ENCODE data around the gene BMP7.

Gene BMP7

DNA sequence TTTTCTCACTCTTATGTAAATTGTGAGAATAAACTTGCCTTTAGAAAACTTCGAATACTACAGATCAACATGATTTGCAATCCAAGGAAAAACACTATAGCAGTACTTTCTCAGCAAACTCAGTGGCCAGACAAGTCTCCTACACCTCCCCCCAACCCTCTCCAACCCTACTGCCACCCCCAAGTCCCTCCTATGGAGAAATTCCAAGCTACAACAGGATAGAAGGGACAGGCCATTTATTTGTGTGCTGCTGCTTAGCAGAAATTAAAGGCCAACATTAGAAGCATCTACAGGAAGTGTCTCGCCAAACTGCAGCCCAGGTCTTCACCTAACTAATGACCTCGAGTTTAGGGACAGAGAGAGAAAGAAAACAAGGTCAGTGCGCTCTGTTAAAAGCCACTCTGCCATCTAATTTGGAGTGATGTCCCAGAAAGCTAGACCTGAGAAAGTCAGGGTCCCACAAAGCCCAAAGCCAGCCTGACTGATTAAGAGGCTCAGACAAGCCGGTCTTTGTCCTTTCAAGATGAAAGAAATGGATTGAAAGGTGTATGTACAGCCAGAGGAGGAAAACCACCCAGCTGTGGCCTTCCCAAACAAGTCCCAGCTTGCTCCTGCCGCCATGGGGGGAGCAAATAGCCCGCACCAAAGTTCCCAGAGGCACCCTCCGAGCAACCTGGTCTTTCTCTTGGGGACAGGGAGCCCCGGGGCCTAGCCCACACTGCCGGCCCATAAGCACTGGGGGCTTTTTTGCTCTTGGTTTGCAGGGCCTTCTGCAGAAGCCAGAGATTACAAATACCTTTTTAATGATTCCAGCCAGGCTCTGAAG is 3.4 kb downstream of the BMP7 start:
- H3K4me2 ChIP-seq (ENCODE audit: low read length, poor library complexity, severe bottlenecking) = no peak overlapping the region
- H2AK5ac ChIP-seq (ENCODE audit: low read length, severe bottlenecking) = no peak overlapping the region
- no peaks in the 10 kb centered on the region for H3K36me3 ChIP-seq (ENCODE audit: control insufficient read depth in 1 of 2, insufficient read depth in 2 of 2, low read depth in 1 of 2, low read length in 2 of 2)
- no peak overlapping the region for H2BK15ac ChIP-seq (ENCODE audit: low read depth, poor library complexity, severe bottlenecking)
- H3K27me3 ChIP-seq (ENCODE audit: control insufficient read depth in 1 of 2, insufficient read depth in 1 of 2, low read length in 2 of 2) = peaks cover 93% of the 10 kb centered on the region in 2 experiments
- no peak for DNase-seq
- 50% methylated on average over 10 of the region's 10 CpGs for WGBS
- H4K8ac ChIP-seq (ENCODE audit: low read length) = no peak overlapping the region
- no peak overlapping the region for H3K14ac ChIP-seq (ENCODE audit: low read length in 2 of 2)
- no peak overlapping the region for H3K9ac ChIP-seq (ENCODE audit: low read length)
- H3K4me1 ChIP-seq (ENCODE audit: control insufficient read depth, insufficient read depth, low read depth, low read length) = peaks cover 25% of the 10 kb centered on the region
- no peak overlapping the region for H3K27ac ChIP-seq (ENCODE audit: low read length, poor library complexity, severe bottlenecking)
- H3K4ac ChIP-seq (ENCODE audit: low read depth in 1 of 2, low read length in 2 of 2) = no peak overlapping the region
- H2BK120ac ChIP-seq (ENCODE audit: low read depth, low read length) = no peak overlapping the region
- no peak overlapping the region for H2BK12ac ChIP-seq (ENCODE audit: low read length in 2 of 2)
- no peaks in the 10 kb centered on the region for H3K9me3 ChIP-seq (ENCODE audit: control insufficient read depth, low read length)
- no peak overlapping the region for H3K4me3 ChIP-seq (ENCODE audit: insufficient read depth in 1 of 2, low read depth in 1 of 2, low read length in 2 of 2)
- H2BK5ac ChIP-seq (ENCODE audit: low read depth, low read length, poor library complexity, severe bottlenecking) = no peak overlapping the region
- H3K18ac ChIP-seq (ENCODE audit: low read depth in 1 of 2, low read length in 2 of 2) = no peak overlapping the region
- no peak overlapping the region for H3K23ac ChIP-seq (ENCODE audit: low read length in 2 of 2)
- no peaks in the 10 kb centered on the region for H3K79me1 ChIP-seq (replicated peaks; ENCODE audit: low read length, poor library complexity, severe bottlenecking)
- no peak overlapping the region for H2AFZ ChIP-seq (ENCODE audit: low read depth, low read length)
- H4K91ac ChIP-seq (ENCODE audit: low read length) = no peak overlapping the region

- H3K18ac ChIP-seq (ENCODE audit: low read depth in 1 of 2, low read length in 2 of 2) = no peak overlapping the region
- H3K4me1 ChIP-seq (ENCODE audit: control insufficient read depth, insufficient read depth, low read depth, low read length) = peaks cover 25% of the 10 kb centered on the region
- H3K79me1 ChIP-seq (replicated peaks; ENCODE audit: low read length, poor library complexity, severe bottlenecking) = no peaks in the 10 kb centered on the region
- no peak overlapping the region for H3K4me3 ChIP-seq (ENCODE audit: insufficient read depth in 1 of 2, low read depth in 1 of 2, low read length in 2 of 2)
- H2BK12ac ChIP-seq (ENCODE audit: low read length in 2 of 2) = no peak overlapping the region
- DNase-seq = no peak
- H3K9ac ChIP-seq (ENCODE audit: low read length) = no peak overlapping the region
- no peak overlapping the region for H3K4ac ChIP-seq (ENCODE audit: low read depth in 1 of 2, low read length in 2 of 2)
- no peak overlapping the region for H2AFZ ChIP-seq (ENCODE audit: low read depth, low read length)
- H4K8ac ChIP-seq (ENCODE audit: low read length) = no peak overlapping the region
- no peak overlapping the region for H4K91ac ChIP-seq (ENCODE audit: low read length)
- WGBS = 60% methylated on average over 6 of the region's 10 CpGs
- no peak overlapping the region for H2AK5ac ChIP-seq (ENCODE audit: low read length, severe bottlenecking)
- H3K27ac ChIP-seq (ENCODE audit: low read length, poor library complexity, severe bottlenecking) = no peak overlapping the region
- H2BK5ac ChIP-seq (ENCODE audit: low read depth, low read length, poor library complexity, severe bottlenecking) = no peak overlapping the region
- H3K14ac ChIP-seq (ENCODE audit: low read length in 2 of 2) = no peak overlapping the region
- no peak overlapping the region for H3K23ac ChIP-seq (ENCODE audit: low read length in 2 of 2)
- peaks cover 91 to 93% of the 10 kb centered on the region in 2 experiments for H3K27me3 ChIP-seq (ENCODE audit: control insufficient read depth in 1 of 2, insufficient read depth in 1 of 2, low read length in 2 of 2)
- no peak overlapping the region for H2BK120ac ChIP-seq (ENCODE audit: low read depth, low read length)
- H3K36me3 ChIP-seq (ENCODE audit: control insufficient read depth in 1 of 2, insufficient read depth in 2 of 2, low read depth in 1 of 2, low read length in 2 of 2) = no peaks in the 10 kb centered on the region
- no peaks in the 10 kb centered on the region for H3K9me3 ChIP-seq (ENCODE audit: control insufficient read depth, low read length)
- no peak overlapping the region for H2BK15ac ChIP-seq (ENCODE audit: low read depth, poor library complexity, severe bottlenecking)
- no peak overlapping the region for H3K4me2 ChIP-seq (ENCODE audit: low read length, poor library complexity, severe bottlenecking)
These were observed 4.1 kb downstream of the BMP7 start for GRCh38 chr20:57262301-57262700.

GRCh38 chr20:57261457-57262251 is 4.8 kb downstream of the BMP7 start:
- Histone ChIP-seq H2AK5ac (ENCODE audit: low read length, severe bottlenecking) (no peak overlapping the region), H3K9me3 (ENCODE audit: control insufficient read depth, low read length) (no peaks in the 10 kb centered on the region), H3K14ac (ENCODE audit: low read length in 2 of 2) (no peak overlapping the region), H2BK5ac (ENCODE audit: low read depth, low read length, poor library complexity, severe bottlenecking) (no peak overlapping the region), H2AFZ (ENCODE audit: low read depth, low read length) (no peak overlapping the region), H3K4me2 (ENCODE audit: low read length, poor library complexity, severe bottlenecking) (no peak overlapping the region), H3K4ac (ENCODE audit: low read depth in 1 of 2, low read length in 2 of 2) (no peak overlapping the region), H2BK12ac (ENCODE audit: low read length in 2 of 2) (no peak overlapping the region), H3K4me1 (ENCODE audit: control insufficient read depth, insufficient read depth, low read depth, low read length) (peaks cover 21% of the 10 kb centered on the region), H3K9ac (ENCODE audit: low read length) (no peak overlapping the region), H3K4me3 (ENCODE audit: insufficient read depth in 1 of 2, low read depth in 1 of 2, low read length in 2 of 2) (no peak overlapping the region), H3K23ac (ENCODE audit: low read length in 2 of 2) (no peak overlapping the region), H4K91ac (ENCODE audit: low read length) (no peak overlapping the region), H2BK15ac (ENCODE audit: low read depth, poor library complexity, severe bottlenecking) (no peak overlapping the region), H3K18ac (ENCODE audit: low read depth in 1 of 2, low read length in 2 of 2) (no peak overlapping the region), H2BK120ac (ENCODE audit: low read depth, low read length) (no peak overlapping the region), H4K8ac (ENCODE audit: low read length) (no peak overlapping the region), H3K36me3 (ENCODE audit: control insufficient read depth in 1 of 2, insufficient read depth in 2 of 2, low read depth in 1 of 2, low read length in 2 of 2) (no peaks in the 10 kb centered on the region), H3K27ac (ENCODE audit: low read length, poor library complexity, severe bottlenecking) (no peak overlapping the region), H3K27me3 (ENCODE audit: control insufficient read depth in 1 of 2, insufficient read depth in 1 of 2, low read length in 2 of 2) (peaks cover 85 to 86% of the 10 kb centered on the region in 2 experiments), H3K79me1 (replicated peaks; ENCODE audit: low read length, poor library complexity, severe bottlenecking) (no peaks in the 10 kb centered on the region)
- 76% methylated on average over 9 of the region's 13 CpGs for WGBS
- no peak for DNase-seq

GRCh38 chr20:57260934-57261333 is 5.5 kb downstream of the BMP7 start:
- 77% methylated on average over 14 of the region's 14 CpGs for WGBS
- Histone ChIP-seq H3K14ac (ENCODE audit: low read length in 2 of 2) (no peak overlapping the region), H3K79me1 (replicated peaks; ENCODE audit: low read length, poor library complexity, severe bottlenecking) (no peaks in the 10 kb centered on the region), H2BK15ac (ENCODE audit: low read depth, poor library complexity, severe bottlenecking) (no peak overlapping the region), H2AFZ (ENCODE audit: low read depth, low read length) (no peak overlapping the region), H3K4me3 (ENCODE audit: insufficient read depth in 1 of 2, low read depth in 1 of 2, low read length in 2 of 2) (no peak overlapping the region), H2AK5ac (ENCODE audit: low read length, severe bottlenecking) (no peak overlapping the region), H3K9ac (ENCODE audit: low read length) (no peak overlapping the region), H2BK120ac (ENCODE audit: low read depth, low read length) (no peak overlapping the region), H3K27ac (ENCODE audit: low read length, poor library complexity, severe bottlenecking) (no peak overlapping the region), H3K4ac (ENCODE audit: low read depth in 1 of 2, low read length in 2 of 2) (no peak overlapping the region), H2BK12ac (ENCODE audit: low read length in 2 of 2) (no peak overlapping the region), H3K18ac (ENCODE audit: low read depth in 1 of 2, low read length in 2 of 2) (no peak overlapping the region), H4K8ac (ENCODE audit: low read length) (no peak overlapping the region), H2BK5ac (ENCODE audit: low read depth, low read length, poor library complexity, severe bottlenecking) (no peak overlapping the region), H3K27me3 (ENCODE audit: control insufficient read depth in 1 of 2, insufficient read depth in 1 of 2, low read length in 2 of 2) (peaks cover 84 to 89% of the 10 kb centered on the region in 2 experiments), H3K4me1 (ENCODE audit: control insufficient read depth, insufficient read depth, low read depth, low read length) (peaks cover 14% of the 10 kb centered on the region), H4K91ac (ENCODE audit: low read length) (no peak overlapping the region), H3K36me3 (ENCODE audit: control insufficient read depth in 1 of 2, insufficient read depth in 2 of 2, low read depth in 1 of 2, low read length in 2 of 2) (no peaks in the 10 kb centered on the region), H3K23ac (ENCODE audit: low read length in 2 of 2) (no peak overlapping the region), H3K4me2 (ENCODE audit: low read length, poor library complexity, severe bottlenecking) (no peak overlapping the region), H3K9me3 (ENCODE audit: control insufficient read depth, low read length) (no peaks in the 10 kb centered on the region)
- DNase-seq = peak; percentile 4
